Esophagus muscularis mucosa (tissue), 4 donors: ENCODE results near the gene SCART1. TPM values are rescaled to one million over a fixed set of nuclear protein-coding genes. Genes with fewer than 3 reads are reported as not detected.
"Not testable (repeated sequence)": the region's sequence is repeated elsewhere in the genome, so short reads cannot be mapped to it uniquely, and the experiment has no call there.

Source experiments
- DNase-seq: peaks from one replicate; pipeline ENCODE4 v3.0.0-alpha.2; 2017; ENCODE audit errors: extremely low spot score
- H3K27ac ChIP-seq, 4 donors: fragments of 200-600 bp; sonication (generic); replicated peaks in 1 of 4; 1 replicate in 3 of 4; 2 replicates in 1 of 4; pipeline ENCODE4 v1.5.1; 2016 to 2019; ENCODE audit warnings: mild to moderate bottlenecking in 1 of 4
- H3K27me3 ChIP-seq, 4 donors: fragments of 200-600 bp; sonication (generic); one replicate each; pipeline versions ENCODE4 v1.5.1 to v1.6.0; 2016 to 2019
- H3K36me3 ChIP-seq, 4 donors: fragments of 200-600 bp; sonication (generic); one replicate each; pipeline ENCODE4 v1.5.1; 2016 to 2019
- H3K4me1 ChIP-seq, 4 donors: fragments of 200-600 bp; sonication (generic); one replicate each; pipeline ENCODE4 v1.5.1; 2016 to 2019
- H3K4me3 ChIP-seq, 4 donors: fragments of 200-600 bp; sonication (generic); 1 replicate in 2 of 4; 2 replicates in 2 of 4; pipeline ENCODE4 v1.5.1; 2016 to 2019; ENCODE audit warnings: mild to moderate bottlenecking in 4 of 4, moderate library complexity in 1 of 4
- H3K9me3 ChIP-seq, 4 donors: fragments of 200-600 bp; sonication (generic); 1 replicate in 3 of 4; 2 replicates in 1 of 4; pipeline ENCODE4 v1.5.1; 2016 to 2019
- EP300 ChIP-seq: sonication (generic); formaldehyde crosslinking; IDR thresholded peaks from one replicate; pipeline ENCODE4 v1.6.1; 2017; ENCODE audit warnings: antibody characterized with exemption
- POLR2A ChIP-seq: fragments of 450-650 bp; IDR thresholded peaks from one replicate; pipeline ENCODE4 v1.6.1; 2017; ENCODE audit warnings: antibody characterized with exemption, moderate library complexity, mild to moderate bottlenecking, low read depth
- POLR2AphosphoS5 ChIP-seq, 2 donors: sonication (generic); formaldehyde crosslinking; IDR thresholded peaks; one replicate each; pipeline ENCODE4 v1.6.1; 2017; ENCODE audit warnings: antibody characterized with exemption in 2 of 2
- WGBS: methylation state at CpG from one replicate; pipeline ENCODE4 v1.1.5; 2018; 5-methylcytosine and 5-hydroxymethylcytosine counted together
- intact Hi-C: fragments of 100-400 bp; cut with DNase I; formaldehyde crosslinking; loops from one replicate; pipeline ENCODE4 v1.15.1; 2023
- total RNA-seq, 4 donors: library from RNA; depleted of rRNA; stranded (reverse); fragments of >200 nt; gene quantifications; one replicate each; pipeline versions ENCODE4 v1.1.0 to v1.2.1, GENCODE V29; 2016
- TF ChIP-seq, protein P1 (sequence below), 3 experiments: fragments of 200-600 bp in 2 of 3; fragments of 450-650 bp in 1 of 3; sonication (generic) in 2 of 3; IDR thresholded peaks; one replicate each; pipeline ENCODE4 v1.5.1; 2017 to 2019; ENCODE audit warnings: antibody characterized with exemption in 3 of 3, mild to moderate bottlenecking in 2 of 3, moderate library complexity in 1 of 3

Gene SCART1
- total RNA-seq, 4 donors from 2014 or later = 0.65 to 1.7 (median 1.4) TPM

DNA sequence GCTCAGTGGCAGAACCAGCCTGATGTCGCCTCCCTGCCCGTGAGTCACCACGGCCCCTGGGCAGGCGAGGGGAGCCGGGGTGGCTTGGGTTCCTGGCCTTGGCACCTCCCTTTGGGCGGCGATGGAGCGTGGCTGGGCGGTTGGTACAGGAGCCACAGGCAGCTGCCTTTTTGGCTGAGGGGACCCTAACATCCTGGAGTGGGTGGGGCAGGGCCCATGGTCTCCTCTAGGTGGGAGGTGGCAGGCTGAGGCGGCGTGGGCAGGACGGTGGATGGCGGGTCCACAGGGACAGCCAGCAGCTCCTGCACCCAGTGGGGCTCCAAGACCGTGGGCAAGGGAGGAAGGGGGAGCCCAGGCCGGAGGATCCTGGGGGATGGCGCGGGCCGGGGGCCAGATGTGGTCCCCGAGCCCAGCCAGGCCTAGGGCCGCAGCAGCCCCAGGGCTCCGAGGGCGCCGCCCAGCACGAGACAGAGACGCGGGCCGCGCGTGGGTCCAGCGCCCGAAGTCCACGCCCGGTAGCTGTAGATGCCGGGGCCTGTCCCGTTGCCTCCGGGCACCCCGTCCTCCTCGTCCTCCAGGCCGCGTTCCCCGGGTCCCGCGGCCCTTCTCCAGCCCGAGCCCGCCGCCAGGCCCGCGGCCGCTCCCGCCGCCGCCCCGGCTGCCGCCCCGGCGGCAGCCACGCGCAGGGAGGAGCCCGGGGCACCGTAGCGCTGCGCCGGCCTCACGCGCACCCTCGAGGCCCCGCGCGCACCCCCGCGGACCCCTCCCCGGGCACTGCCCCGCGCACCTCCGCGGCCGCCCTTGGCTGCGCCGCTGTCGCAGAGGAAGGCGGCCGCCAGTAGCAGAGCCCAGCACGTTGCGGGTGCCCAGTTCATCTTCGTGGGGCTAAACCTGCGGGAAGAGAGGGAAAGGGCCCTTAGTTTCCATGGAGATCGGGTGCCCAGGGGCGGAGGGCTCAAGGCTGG, 30.7 kb upstream of the SCART1 start:
- H3K4me3 ChIP-seq = peak overlapping the region in 3 of 4 donors; percentile 23 to 39 (median 27)
- intact Hi-C loops = no loop called here
- no peak for DNase-seq
- 88% methylated on average over 11 of the region's 88 CpGs for WGBS
- peaks cover 0 to 36% (median 5%) of the 10 kb centered on the region in 4 donors for H3K27me3 ChIP-seq
- no peak for TF ChIP-seq EP300
- TF ChIP-seq, protein P1, sequence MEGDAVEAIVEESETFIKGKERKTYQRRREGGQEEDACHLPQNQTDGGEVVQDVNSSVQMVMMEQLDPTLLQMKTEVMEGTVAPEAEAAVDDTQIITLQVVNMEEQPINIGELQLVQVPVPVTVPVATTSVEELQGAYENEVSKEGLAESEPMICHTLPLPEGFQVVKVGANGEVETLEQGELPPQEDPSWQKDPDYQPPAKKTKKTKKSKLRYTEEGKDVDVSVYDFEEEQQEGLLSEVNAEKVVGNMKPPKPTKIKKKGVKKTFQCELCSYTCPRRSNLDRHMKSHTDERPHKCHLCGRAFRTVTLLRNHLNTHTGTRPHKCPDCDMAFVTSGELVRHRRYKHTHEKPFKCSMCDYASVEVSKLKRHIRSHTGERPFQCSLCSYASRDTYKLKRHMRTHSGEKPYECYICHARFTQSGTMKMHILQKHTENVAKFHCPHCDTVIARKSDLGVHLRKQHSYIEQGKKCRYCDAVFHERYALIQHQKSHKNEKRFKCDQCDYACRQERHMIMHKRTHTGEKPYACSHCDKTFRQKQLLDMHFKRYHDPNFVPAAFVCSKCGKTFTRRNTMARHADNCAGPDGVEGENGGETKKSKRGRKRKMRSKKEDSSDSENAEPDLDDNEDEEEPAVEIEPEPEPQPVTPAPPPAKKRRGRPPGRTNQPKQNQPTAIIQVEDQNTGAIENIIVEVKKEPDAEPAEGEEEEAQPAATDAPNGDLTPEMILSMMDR (IDR thresholded peaks at IDR 0.05) = no peak
- TF ChIP-seq POLR2A = no peak
- H3K9me3 ChIP-seq = no peaks in the 10 kb centered on the region
- peaks cover 16 to 34% (median 32%) of the 10 kb centered on the region in 4 donors for H3K36me3 ChIP-seq
- H3K27ac ChIP-seq = no peak overlapping the region
- peaks cover 0 to 16% (median 12%) of the 10 kb centered on the region in 4 donors for H3K4me1 ChIP-seq

DNA sequence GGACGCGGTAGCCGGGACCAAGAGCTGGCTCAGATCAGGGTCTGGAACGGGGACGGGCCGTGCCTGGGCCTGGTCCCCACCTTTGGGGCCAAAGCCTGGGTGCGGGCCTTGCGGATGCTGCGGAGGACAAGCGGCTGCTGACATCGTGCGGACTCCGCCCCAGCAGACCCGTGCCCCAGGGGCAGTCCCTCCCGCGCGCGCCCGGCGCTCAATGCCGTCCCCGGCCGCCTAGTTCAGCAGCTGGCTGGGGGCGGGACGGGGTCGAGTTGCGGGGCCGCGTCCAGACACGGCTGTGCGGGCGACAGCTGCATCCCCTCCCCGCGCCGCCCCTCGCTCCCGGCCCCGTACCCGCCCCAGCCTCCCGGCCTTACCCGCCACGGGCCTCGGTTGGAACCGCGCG, 29.6 kb upstream of the SCART1 start:
- H3K4me3 ChIP-seq, DNase-seq, intact Hi-C loops, H3K9me3 ChIP-seq, H3K27ac ChIP-seq: not testable (repeated sequence)
- peaks cover 0 to 36% (median 5%) of the 10 kb centered on the region in 4 donors for H3K27me3 ChIP-seq
- WGBS = no CpG with 5 or more reads among the region's 46 CpGs
- H3K4me1 ChIP-seq = peaks cover 0 to 16% (median 12%) of the 10 kb centered on the region in 4 donors
- peaks cover 14 to 24% (median 23%) of the 10 kb centered on the region in 4 donors for H3K36me3 ChIP-seq

DNA sequence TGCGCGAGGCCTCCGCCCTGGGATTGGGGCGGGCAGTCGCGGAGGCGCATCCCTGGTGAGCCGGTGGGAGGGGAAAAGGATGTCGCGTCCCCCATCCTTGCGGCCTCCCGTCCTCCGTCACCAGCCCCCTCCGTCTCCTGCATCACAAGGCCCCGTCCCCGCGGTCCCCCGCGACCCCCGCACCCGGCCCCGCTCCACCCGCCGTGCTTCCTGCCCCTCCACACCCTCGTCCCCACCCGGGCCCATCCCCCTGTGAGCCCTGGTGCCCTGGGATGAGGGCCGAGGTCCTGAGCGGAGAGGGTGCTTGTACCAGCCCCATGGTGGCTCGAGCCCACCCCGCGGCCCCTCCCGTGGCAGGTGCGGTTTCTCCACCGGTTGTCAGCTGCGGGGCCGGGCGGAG, 29.1 kb upstream of the SCART1 start, which contains the start of gene SPRN:
Gene SPRN (minus strand): TSS at position 25 of the 400 bp plus-strand sequence. CDS start 944 bp downstream, outside the sequence.
- Histone ChIP-seq H3K27me3 (peaks cover 0 to 36% (median 5%) of the 10 kb centered on the region in 4 donors), H3K4me3 (peak within 1 kb of the TSS in 3 of 4 donors; percentile 23 to 39 (median 27)), H3K4me1 (peaks cover 0 to 16% (median 12%) of the 10 kb centered on the region in 4 donors), H3K36me3 (peaks cover 10 to 19% (median 18%) of the 10 kb centered on the region in 4 donors)
- intact Hi-C loops, DNase-seq, H3K27ac ChIP-seq, H3K9me3 ChIP-seq: not testable (repeated sequence)
- no CpG with 5 or more reads among the region's 37 CpGs for WGBS

DNA sequence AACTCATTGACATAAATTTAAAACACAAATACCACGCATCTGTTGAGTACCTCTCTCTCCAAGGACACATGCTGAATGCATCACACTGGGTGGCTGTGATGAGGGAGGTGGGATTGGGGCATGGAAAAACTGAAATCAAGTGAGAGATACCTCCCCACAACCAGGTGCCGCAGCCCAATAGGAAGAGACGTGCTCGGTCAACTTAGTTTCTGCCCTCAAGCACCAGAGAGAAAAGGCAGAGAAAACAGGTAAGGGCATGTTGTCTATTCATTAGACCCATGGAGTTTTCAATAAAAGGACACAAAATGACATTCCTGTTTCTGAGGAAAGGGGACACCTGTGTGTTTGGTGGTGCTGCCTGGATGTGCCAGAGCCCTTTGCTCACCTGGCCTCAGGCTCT, 24.2 kb upstream of the SCART1 start:
- H3K27ac ChIP-seq, DNase-seq, intact Hi-C loops, H3K9me3 ChIP-seq, H3K4me1 ChIP-seq, H3K27me3 ChIP-seq, H3K36me3 ChIP-seq, H3K4me3 ChIP-seq: not testable (repeated sequence)
- WGBS = 89% methylated on average over 4 of the region's 4 CpGs

DNA sequence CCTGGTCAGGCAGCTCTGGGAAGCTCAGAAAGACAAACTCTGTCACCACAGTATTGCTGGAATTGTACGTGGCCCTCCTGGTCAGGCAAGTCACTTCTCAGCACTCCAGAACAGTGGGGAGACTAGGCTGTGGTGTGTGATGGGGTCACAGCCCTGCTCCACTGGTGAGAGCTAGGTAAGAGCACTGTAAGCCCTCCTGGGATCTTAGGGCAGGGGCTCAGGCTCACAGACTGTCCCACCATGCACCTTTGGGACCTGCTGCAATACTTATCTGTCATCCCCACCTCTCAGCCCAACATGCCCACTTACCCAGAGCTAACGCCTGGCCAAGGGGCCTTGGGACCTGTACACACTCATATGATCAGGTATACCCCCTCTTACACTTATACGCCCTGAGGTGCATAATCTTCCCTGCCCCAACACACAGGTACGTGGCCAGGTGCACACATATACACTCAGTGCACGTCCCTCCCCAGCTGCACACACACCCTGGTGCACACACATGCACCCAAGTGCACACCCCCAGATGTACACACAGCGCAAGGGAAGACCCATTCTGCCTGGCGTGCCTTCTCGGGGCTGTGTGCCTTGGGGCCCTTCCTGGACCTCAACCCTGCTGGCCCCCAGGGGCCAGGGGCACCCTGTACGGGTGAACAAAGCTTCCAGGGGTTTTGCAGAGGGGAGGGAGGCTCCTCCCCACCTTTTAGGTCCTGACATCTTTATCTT, 21.7 kb upstream of the SCART1 start:
- H3K4me3 ChIP-seq, H3K36me3 ChIP-seq, DNase-seq, H3K4me1 ChIP-seq, intact Hi-C loops, H3K9me3 ChIP-seq, H3K27me3 ChIP-seq, H3K27ac ChIP-seq: not testable (repeated sequence)
- WGBS = 64% methylated on average over 5 of the region's 9 CpGs

DNA sequence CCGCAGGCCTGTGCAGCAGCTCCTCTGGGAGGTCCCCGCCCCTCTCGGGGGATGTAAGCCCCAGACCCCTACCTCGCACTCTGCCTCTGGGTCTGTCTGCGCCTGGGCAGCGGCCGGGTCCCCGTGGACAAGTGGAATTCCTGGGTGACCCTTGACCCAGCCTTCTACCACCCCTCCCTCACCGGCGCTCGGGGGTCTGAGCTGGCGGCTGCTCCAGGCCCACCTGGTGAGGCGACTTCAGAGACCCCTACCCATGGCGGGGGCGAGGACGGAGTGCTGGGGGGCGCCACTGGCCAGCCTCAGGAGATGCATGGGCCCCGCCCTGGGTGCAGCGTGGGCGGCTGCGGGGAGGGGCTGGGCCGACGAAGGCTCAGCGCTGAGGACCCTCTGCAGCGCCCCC, 21.0 kb upstream of the SCART1 start:
- WGBS = 89% methylated on average over 5 of the region's 25 CpGs
- H3K9me3 ChIP-seq, H3K27ac ChIP-seq, intact Hi-C loops, H3K4me1 ChIP-seq, DNase-seq, H3K4me3 ChIP-seq, H3K36me3 ChIP-seq, H3K27me3 ChIP-seq: not testable (repeated sequence)

DNA sequence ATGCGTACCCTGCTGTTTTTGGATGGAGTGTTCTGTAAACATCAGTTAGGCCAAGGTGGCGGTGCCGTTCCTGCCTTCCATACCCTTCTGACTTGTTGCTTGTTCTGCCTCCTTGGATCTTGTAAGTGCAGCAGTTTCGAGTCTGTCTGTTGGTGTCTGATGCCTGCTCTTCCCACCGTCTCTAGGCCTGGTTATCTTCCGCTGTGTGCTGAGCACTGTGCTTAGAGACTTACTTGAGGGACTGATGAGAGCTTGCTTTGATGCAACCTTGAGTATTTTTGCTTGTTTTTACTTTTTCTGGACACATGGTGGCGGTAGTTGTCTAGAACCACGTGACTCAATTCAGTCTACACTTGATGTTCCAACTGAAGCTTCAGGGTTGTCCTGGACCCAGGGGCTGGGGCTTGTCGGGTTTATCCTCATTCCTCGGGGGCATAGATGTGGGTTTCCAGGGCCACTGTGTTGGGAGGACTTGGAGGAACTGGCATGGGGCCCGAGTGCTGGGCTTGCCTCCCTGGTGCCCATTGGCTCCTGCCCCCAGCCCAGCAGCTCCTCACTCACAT, 15.0 kb upstream of the SCART1 start:
- no peak for TF ChIP-seq POLR2A
- TF ChIP-seq POLR2AphosphoS5 (IDR thresholded peaks at IDR 0.05) = no peak
- TF ChIP-seq EP300 = no peak
- TF ChIP-seq, protein P1 (IDR thresholded peaks at IDR 0.05) = no peak
- DNase-seq = peak; percentile 47
- intact Hi-C loops = no loop called here
- Histone ChIP-seq H3K4me1 (no peaks in the 10 kb centered on the region), H3K4me3 (no peak overlapping the region), H3K27ac (no peak overlapping the region), H3K9me3 (peaks cover 0 to 2% (median 0%) of the 10 kb centered on the region in 4 donors), H3K36me3 (peaks cover 0 to 9% (median 1%) of the 10 kb centered on the region in 4 donors), H3K27me3 (no peaks in the 10 kb centered on the region)
- 84% methylated on average over 11 of the region's 11 CpGs for WGBS
